Esophagus (tissue), 2 donors: Measurements from ENCODE around the gene BDH1. TPM values are rescaled to one million over a fixed set of nuclear protein-coding genes. Genes with fewer than 3 reads are reported as not detected.

Experiments
- H3K27ac ChIP-seq, 2 donors: one replicate each; pipeline ENCODE4 v1.5.1; 2013; ENCODE audit warnings: low read depth in 2 of 2, mild to moderate bottlenecking in 2 of 2, inconsistent platforms in 1 of 2, low read length in 1 of 2, moderate library complexity in 1 of 2
- H3K27me3 ChIP-seq, 2 donors: one replicate each; pipeline ENCODE4 v1.6.1; 2013; ENCODE audit warnings: low read length in 2 of 2, control low read depth in 1 of 2, mild to moderate bottlenecking in 1 of 2; ENCODE audit not compliant: insufficient read depth in 2 of 2, control insufficient read depth in 1 of 2
- H3K36me3 ChIP-seq, 2 donors: one replicate each; pipeline ENCODE4 v1.6.1; 2013; ENCODE audit warnings: low read length in 1 of 2; ENCODE audit not compliant: control insufficient read depth in 2 of 2, insufficient read depth in 2 of 2
- H3K4me1 ChIP-seq, 2 donors: one replicate each; pipeline ENCODE4 v1.6.1; 2013; ENCODE audit warnings: low read length in 1 of 2; ENCODE audit not compliant: control insufficient read depth in 2 of 2, insufficient read depth in 2 of 2
- H3K4me3 ChIP-seq, 2 donors: one replicate each; pipeline ENCODE4 v1.5.1; 2013; ENCODE audit warnings: low read length in 2 of 2, mild to moderate bottlenecking in 2 of 2, low read depth in 1 of 2, moderate library complexity in 1 of 2
- H3K9me3 ChIP-seq, 2 donors: one replicate each; pipeline ENCODE4 v1.6.1; 2013; ENCODE audit warnings: mild to moderate bottlenecking in 2 of 2, low read depth in 1 of 2, low read length in 1 of 2, moderate library complexity in 1 of 2; ENCODE audit not compliant: control insufficient read depth in 2 of 2, insufficient read depth in 1 of 2
- WGBS, 2 donors: extraction: QIAGEN DNeasy Blood & Tissue Kit; methylation state at CpG; one replicate each; pipeline ENCODE4 v1.1.7; 2013; 5-methylcytosine and 5-hydroxymethylcytosine counted together
- polyA plus RNA-seq, 2 donors: library from polyadenylated mRNA; stranded (reverse); fragments of 200-250 nt; gene quantifications; one replicate each; pipeline ENCODE4 v1.2.3, GENCODE V29; 2013
- donor health status: healthy with polysubstance abuse.
- donor health status: Bipolar disorder and iron deficiency.

The BDH1 gene
- polyA plus RNA-seq, 2 donors: 49.5 to 59.9 TPM

- H3K4me3 ChIP-seq: peak overlapping the region; percentile 83 to 92
- 0 to 1% methylated on average over 60 of the region's 60 CpGs for WGBS, 2 donors
- no peaks in the 10 kb centered on the region for H3K27me3 ChIP-seq
- H3K9me3 ChIP-seq: no peaks in the 10 kb centered on the region
- peak overlapping the region; percentile 94 to 98 for H3K27ac ChIP-seq
- peaks cover 4 to 10% of the 10 kb centered on the region in 2 donors for H3K4me1 ChIP-seq
- no peaks in the 10 kb centered on the region for H3K36me3 ChIP-seq
These were observed 1.0 kb downstream of the BDH1 start for GRCh38 chr3:197554562-197555280.

GRCh38 chr3:197554196-197554561 lies 1.6 kb downstream of the BDH1 start:
- Histone ChIP-seq H3K27ac (peak overlapping the region; percentile 94 to 98), H3K4me3 (peak overlapping the region; percentile 53 to 92), H3K9me3 (no peaks in the 10 kb centered on the region), H3K4me1 (peaks cover 4 to 13% of the 10 kb centered on the region in 2 donors), H3K27me3 (no peaks in the 10 kb centered on the region), H3K36me3 (no peaks in the 10 kb centered on the region)
- 25 to 26% methylated on average over 10 of the region's 10 CpGs for WGBS, 2 donors

GRCh38 chr3:197552198-197552597 lies 3.6 kb downstream of the BDH1 start:
- Histone ChIP-seq H3K36me3 (no peaks in the 10 kb centered on the region), H3K4me3 (no peak overlapping the region), H3K9me3 (no peaks in the 10 kb centered on the region), H3K27ac (no peak overlapping the region), H3K4me1 (peaks cover 4 to 17% of the 10 kb centered on the region in 2 donors), H3K27me3 (no peaks in the 10 kb centered on the region)
- WGBS, 2 donors: 95 to 96% methylated on average over 6 of the region's 6 CpGs

GRCh38 chr3:197550489-197550888 lies 5.3 kb downstream of the BDH1 start:
- Histone ChIP-seq H3K27me3 (no peaks in the 10 kb centered on the region), H3K4me3 (no peak overlapping the region), H3K4me1 (peaks cover 4 to 23% of the 10 kb centered on the region in 2 donors), H3K36me3 (no peaks in the 10 kb centered on the region), H3K27ac (peak overlapping the region; percentile 71 to 76), H3K9me3 (no peaks in the 10 kb centered on the region)
- WGBS, 2 donors: 54 to 60% methylated on average over 9 of the region's 9 CpGs

GRCh38 chr3:197549261-197549885 lies 6.4 kb downstream of the BDH1 start:
- Histone ChIP-seq H3K4me1 (peaks cover 4 to 22% of the 10 kb centered on the region in 2 donors), H3K9me3 (no peaks in the 10 kb centered on the region), H3K4me3 (no peak overlapping the region), H3K36me3 (no peaks in the 10 kb centered on the region), H3K27me3 (no peaks in the 10 kb centered on the region), H3K27ac (peak overlapping the region; percentile 76)
- WGBS, 2 donors: 60% methylated on average over 6 of the region's 6 CpGs

GRCh38 chr3:197547306-197548011 lies 8.3 kb downstream of the BDH1 start:
- Histone ChIP-seq H3K4me3 (no peak overlapping the region), H3K4me1 (peaks cover 4 to 21% of the 10 kb centered on the region in 2 donors), H3K27me3 (no peaks in the 10 kb centered on the region), H3K9me3 (no peaks in the 10 kb centered on the region), H3K27ac (peak overlapping the region; percentile 85 to 97), H3K36me3 (peaks cover 0 to 4% of the 10 kb centered on the region in 2 donors)
- 38 to 44% methylated on average over 11 of the region's 11 CpGs for WGBS, 2 donors

GRCh38 chr3:197546307-197547085 lies 9.3 kb downstream of the BDH1 start:
- peaks cover 0 to 4% of the 10 kb centered on the region in 2 donors for H3K36me3 ChIP-seq
- peak overlapping the region; percentile 85 to 97 for H3K27ac ChIP-seq
- no peaks in the 10 kb centered on the region for H3K27me3 ChIP-seq
- H3K9me3 ChIP-seq: no peaks in the 10 kb centered on the region
- H3K4me1 ChIP-seq: peaks cover 4 to 25% of the 10 kb centered on the region in 2 donors
- peak overlapping the region; percentile 20 to 26 for H3K4me3 ChIP-seq
- 57 to 68% methylated on average over 10 of the region's 10 CpGs for WGBS, 2 donors

- Histone ChIP-seq H3K27me3 (no peaks in the 10 kb centered on the region), H3K27ac (no peak overlapping the region), H3K36me3 (peaks cover 0 to 4% of the 10 kb centered on the region in 2 donors), H3K9me3 (no peaks in the 10 kb centered on the region), H3K4me1 (peaks cover 4 to 28% of the 10 kb centered on the region in 2 donors), H3K4me3 (no peak overlapping the region)
- WGBS, 2 donors: 79 to 87% methylated on average over 5 of the region's 5 CpGs
These were observed 10.2 kb downstream of the BDH1 start for GRCh38 chr3:197545571-197545970.

- H3K27ac ChIP-seq: no peak overlapping the region
- H3K36me3 ChIP-seq: peaks cover 0 to 4% of the 10 kb centered on the region in 2 donors
- 91% methylated on average over 9 of the region's 9 CpGs for WGBS, 2 donors
- no peaks in the 10 kb centered on the region for H3K9me3 ChIP-seq
- H3K4me1 ChIP-seq: peaks cover under 1 to 23% of the 10 kb centered on the region in 2 donors
- no peak overlapping the region for H3K4me3 ChIP-seq
- no peaks in the 10 kb centered on the region for H3K27me3 ChIP-seq
These were observed 10.7 kb downstream of the BDH1 start for GRCh38 chr3:197545101-197545500.
